HG03432 (cell line): ENCODE measurements around the gene TK2.
A peak's percentile ranks its signal among the peaks of the same experiment; 100 is the strongest.

Experiments
- ATAC-seq: cut with Tn5 transposase; IDR thresholded peaks from one replicate; pipeline ENCODE4 v1.9.1; 2021; ENCODE audit warnings: mild to moderate bottlenecking, moderate library complexity; ENCODE audit not compliant: unreplicated experiment

Gene TK2

GRCh38 chr16:66486199-66486772, 63.6 kb downstream of the TK2 start:
- ATAC-seq: no peak

- no peak for ATAC-seq
Measured at GRCh38 chr16:66485376-66485775, 64.5 kb downstream of the TK2 start.

- ATAC-seq: no peak
Measured at GRCh38 chr16:66484453-66485213, 65.3 kb downstream of the TK2 start.

- peak; percentile 74 for ATAC-seq
Measured at GRCh38 chr16:66483689-66484452, 66.1 kb downstream of the TK2 start.

GRCh38 chr16:66481943-66482390, 68.0 kb downstream of the TK2 start:
- no peak for ATAC-seq

- no peak for ATAC-seq
Measured at GRCh38 chr16:66481081-66481942, 68.6 kb downstream of the TK2 start.

- no peak for ATAC-seq
Measured at GRCh38 chr16:66480265-66481080, 69.4 kb downstream of the TK2 start.

GRCh38 chr16:66479661-66480264, 70.2 kb downstream of the TK2 start:
- no peak for ATAC-seq

- peak; percentile 61 for ATAC-seq
Measured at GRCh38 chr16:66478733-66479511, 71.0 kb downstream of the TK2 start.

GRCh38 chr16:66477028-66477515, 72.8 kb downstream of the TK2 start:
- ATAC-seq: no peak

- no peak for ATAC-seq
Measured at GRCh38 chr16:66476328-66477027, 73.4 kb downstream of the TK2 start.

GRCh38 chr16:66475232-66475631, 74.7 kb downstream of the TK2 start:
- no peak for ATAC-seq

GRCh38 chr16:66474750-66475199, 75.1 kb downstream of the TK2 start:
- ATAC-seq: peak; percentile 87

GRCh38 chr16:66473654-66474519, 76.0 kb downstream of the TK2 start:
- no peak for ATAC-seq

- no peak for ATAC-seq
Measured at GRCh38 chr16:66473051-66473571, 76.8 kb downstream of the TK2 start.

GRCh38 chr16:66471716-66472393, 78.1 kb downstream of the TK2 start:
- no peak for ATAC-seq
